MCF 10A (cell line): Measurements from ENCODE around the gene CC2D2A. TPM values are rescaled to one million over a fixed set of nuclear protein-coding genes. Genes with fewer than 3 reads are reported as not detected.

Experiments
- Bru-seq: library from RNA; stranded (reverse); fragments of 400-500 nt; gene quantifications from one replicate; lab custom pipeline; 2021; lab: Mats Ljungman, UMichigan
- BruChase-seq, 2 experiments: library from RNA; stranded (reverse); fragments of 400-500 nt; gene quantifications; one replicate each; lab custom pipeline; 2021; lab: Mats Ljungman, UMichigan
- BruUV-seq: library from RNA; stranded (reverse); fragments of 400-500 nt; replicated peaks from 2 replicates; lab custom pipeline; 2021; lab: Mats Ljungman, UMichigan
- CTCF ChIA-PET: fragments of 300-600 bp; sonication (Branson Sonifier 250); formaldehyde crosslinking; extraction: SDS; loops from one replicate; lab custom pipeline; 2021; ENCODE audit warnings: antibody characterized with exemption, inconsistent platforms; lab: Yijun Ruan, JAX
- POLR2A ChIA-PET: fragments of 300-600, 350-650 bp; sonication (Branson Sonifier 250); formaldehyde crosslinking; extraction: SDS; loops from one replicate; lab custom pipeline; 2020; ENCODE audit warnings: antibody characterized with exemption, inconsistent platforms; lab: Yijun Ruan, JAX
- DNase-seq: peaks from one replicate; pipeline ENCODE4 v3.0.0-alpha.2; 2018; ENCODE audit not compliant: unreplicated experiment
- H3K27ac Mint-ChIP-seq: one replicate; pipeline ENCODE4 v1.8.0; 2022; ENCODE audit warnings: mild to moderate bottlenecking, low read depth, mixed read lengths; ENCODE audit not compliant: unreplicated experiment
- H3K27me3 Mint-ChIP-seq: one replicate; pipeline ENCODE4 v1.8.0; 2022; ENCODE audit warnings: mixed read lengths; ENCODE audit not compliant: insufficient read depth, unreplicated experiment
- H3K36me3 Mint-ChIP-seq: one replicate; pipeline ENCODE4 v1.8.0; 2022; ENCODE audit warnings: mild to moderate bottlenecking, moderate library complexity, mixed read lengths; ENCODE audit not compliant: insufficient read depth, unreplicated experiment
- H3K4me1 Mint-ChIP-seq: one replicate; pipeline ENCODE4 v1.8.0; 2022; ENCODE audit warnings: mixed read lengths; ENCODE audit not compliant: insufficient read depth, unreplicated experiment
- H3K4me3 Mint-ChIP-seq: one replicate; pipeline ENCODE4 v1.8.0; 2022; ENCODE audit warnings: mild to moderate bottlenecking, moderate library complexity, mixed read lengths; ENCODE audit not compliant: unreplicated experiment
- H3K9me3 Mint-ChIP-seq: one replicate; pipeline ENCODE4 v1.8.0; 2022; ENCODE audit warnings: mixed read lengths; ENCODE audit not compliant: unreplicated experiment
- intact Hi-C: fragments of 100-400 bp; cut with micrococcal nuclease; formaldehyde crosslinking; loops from 2 replicates; pipeline ENCODE4 v1.14.1; 2022
- long read RNA-seq: library from polyadenylated mRNA; stranded (forward); transcript quantifications from one replicate; pipeline ENCODE4 v2.0.0, GENCODE V29; 2022
- total RNA-seq: library from RNA; stranded (reverse); gene quantifications from 2 replicates; pipeline ENCODE4 v1.2.3, GENCODE V29; 2022
- TF ChIP-seq, protein P1 (sequence below): fragments of 200-600 bp; IDR thresholded peaks from one replicate; pipeline ENCODE4 v1.8.0; 2022; ENCODE audit warnings: antibody characterized with exemption, mild to moderate bottlenecking; ENCODE audit not compliant: unreplicated experiment

The CC2D2A gene
- 7.7 and 8.6 TPM in 2 replicates for total RNA-seq
- percentile 50 among the genes with signal in this experiment for Bru-seq, nascent RNA
- BruChase-seq, experiment 1, labeled RNA remaining after a 6-hour chase: percentile 36 among the genes with signal in this experiment
- BruChase-seq, experiment 2, labeled RNA remaining after a 2-hour chase: percentile 39 among the genes with signal in this experiment
- long read RNA-seq, partial matches to known transcripts: 10 of 15 reads
- long read RNA-seq, other reads (novel, unspliced or antisense): 5 of 15 reads

DNA sequence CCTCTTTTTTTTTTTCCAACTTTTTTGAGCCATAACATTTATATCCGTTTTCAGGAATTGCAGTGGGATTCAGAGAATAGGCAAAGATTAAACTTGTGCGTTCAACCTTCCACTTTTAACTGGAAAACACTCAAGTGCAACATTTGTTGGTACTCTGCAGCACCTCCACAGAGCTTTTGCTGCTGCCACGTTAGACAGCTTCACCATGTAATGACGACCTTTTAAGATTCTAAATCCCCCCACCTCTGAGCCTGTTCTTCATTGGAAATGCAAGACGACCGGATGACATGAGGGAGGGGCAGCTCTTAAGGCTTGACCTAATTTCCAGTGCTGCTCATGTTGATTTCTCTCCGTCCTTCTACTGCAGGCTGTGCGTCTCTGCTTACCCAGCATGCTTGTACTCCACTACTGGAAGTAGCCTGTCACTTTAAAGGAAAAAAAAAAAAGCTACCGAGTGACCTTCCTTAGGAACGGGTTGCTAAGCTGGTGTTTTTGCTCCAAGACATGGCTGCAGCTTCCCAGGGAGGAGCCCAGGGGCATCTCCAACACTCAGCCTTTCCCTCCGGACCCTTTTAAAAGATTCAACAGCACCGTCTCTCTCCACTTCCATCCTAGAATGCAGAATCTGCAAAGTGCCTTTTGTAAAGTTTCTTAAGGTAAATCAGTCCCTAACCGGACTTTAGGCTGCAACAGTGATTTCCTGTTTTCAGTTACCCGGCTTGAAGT, at the start of gene CC2D2A:
TSS of gene CC2D2A (plus strand) at position 481 of the 726 bp plus-strand sequence. CDS start 6,051 bp downstream, outside the sequence.
- Mint-ChIP-seq H3K9me3 (no peaks in the 10 kb centered on the region), H3K36me3 (no peaks in the 10 kb centered on the region), H3K4me3 (peak within 1 kb of the TSS; percentile 73), H3K27ac (no peak within 1 kb of the TSS), H3K4me1 (peaks cover 9% of the 10 kb centered on the region), H3K27me3 (no peaks in the 10 kb centered on the region)
- POLR2A ChIA-PET: interaction anchor here (0.6 to 2.3 kb wide), 4 partner anchors 10 to 449 kb away, joined by 3 to 11 read pairs (median 4); partner anchors contain the start of gene FAM200B
- TF ChIP-seq, protein P1, sequence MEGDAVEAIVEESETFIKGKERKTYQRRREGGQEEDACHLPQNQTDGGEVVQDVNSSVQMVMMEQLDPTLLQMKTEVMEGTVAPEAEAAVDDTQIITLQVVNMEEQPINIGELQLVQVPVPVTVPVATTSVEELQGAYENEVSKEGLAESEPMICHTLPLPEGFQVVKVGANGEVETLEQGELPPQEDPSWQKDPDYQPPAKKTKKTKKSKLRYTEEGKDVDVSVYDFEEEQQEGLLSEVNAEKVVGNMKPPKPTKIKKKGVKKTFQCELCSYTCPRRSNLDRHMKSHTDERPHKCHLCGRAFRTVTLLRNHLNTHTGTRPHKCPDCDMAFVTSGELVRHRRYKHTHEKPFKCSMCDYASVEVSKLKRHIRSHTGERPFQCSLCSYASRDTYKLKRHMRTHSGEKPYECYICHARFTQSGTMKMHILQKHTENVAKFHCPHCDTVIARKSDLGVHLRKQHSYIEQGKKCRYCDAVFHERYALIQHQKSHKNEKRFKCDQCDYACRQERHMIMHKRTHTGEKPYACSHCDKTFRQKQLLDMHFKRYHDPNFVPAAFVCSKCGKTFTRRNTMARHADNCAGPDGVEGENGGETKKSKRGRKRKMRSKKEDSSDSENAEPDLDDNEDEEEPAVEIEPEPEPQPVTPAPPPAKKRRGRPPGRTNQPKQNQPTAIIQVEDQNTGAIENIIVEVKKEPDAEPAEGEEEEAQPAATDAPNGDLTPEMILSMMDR: no peak
- no peak for DNase-seq
- no TSS peak for BruUV-seq
- CTCF ChIA-PET: interaction anchor here (0.6 to 3.3 kb wide), 11 partner anchors 8 to 336 kb away, joined by 3 to 29 read pairs (median 5); no protein-coding TSS in a partner anchor
- intact Hi-C loops: no loop called here

DNA sequence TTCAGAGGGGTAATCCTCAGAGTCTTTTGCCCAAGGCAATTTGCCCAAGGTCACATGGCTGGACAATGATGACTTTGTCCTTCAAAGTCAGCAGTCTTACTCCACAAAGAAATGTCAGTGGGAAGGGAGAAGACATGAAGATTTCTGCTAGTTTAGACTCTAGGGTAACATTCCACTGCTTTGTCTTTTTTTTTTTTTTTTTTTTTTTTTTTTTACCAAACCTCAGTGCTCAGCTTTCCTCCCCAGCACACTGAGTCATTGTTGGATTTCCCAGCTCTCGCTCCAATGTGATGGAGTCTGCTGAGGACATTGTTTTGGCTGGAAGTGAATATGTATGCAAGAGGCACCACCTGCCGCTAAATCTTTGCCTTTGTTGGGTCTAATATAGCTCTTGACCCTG, 49.0 kb upstream of the CC2D2A start:
- TF ChIP-seq, protein P1: no peak

DNA sequence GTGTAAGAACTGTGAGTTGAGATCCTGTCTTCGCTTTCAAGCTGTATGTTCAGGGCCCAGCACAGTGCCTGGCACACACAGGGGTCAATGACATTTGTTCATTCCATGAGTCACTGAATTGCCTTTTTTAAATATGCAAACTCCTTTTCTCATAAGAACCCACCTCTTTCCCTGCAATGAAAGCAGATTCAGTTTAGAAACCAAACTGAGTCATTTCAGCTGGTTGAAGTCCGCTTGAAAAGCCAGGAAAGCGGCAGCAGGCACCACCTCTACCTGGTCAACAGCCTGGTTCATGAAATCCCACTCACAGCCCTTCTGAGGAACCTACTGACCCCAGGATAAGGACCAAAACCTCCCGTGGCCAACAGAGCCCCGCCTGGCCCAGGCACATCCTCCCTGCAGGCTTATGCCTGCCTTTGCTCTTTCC, 46.4 kb upstream of the CC2D2A start:
- no peaks in the 10 kb centered on the region for H3K36me3 Mint-ChIP-seq
- no peak overlapping the region for H3K27ac Mint-ChIP-seq
- H3K9me3 Mint-ChIP-seq: no peaks in the 10 kb centered on the region
- intact Hi-C loops: no loop called here
- no peak for DNase-seq
- TF ChIP-seq, protein P1: no peak
- no TSS peak for BruUV-seq
- ChIA-PET POLR2A (interaction anchor here (1.1 kb wide), 1 partner anchor 15 kb away, joined by 3 read pairs; no protein-coding TSS in a partner anchor), CTCF (no interaction called here)
- no peak overlapping the region for H3K4me3 Mint-ChIP-seq
- H3K27me3 Mint-ChIP-seq: no peaks in the 10 kb centered on the region
- H3K4me1 Mint-ChIP-seq: peaks cover 24% of the 10 kb centered on the region

More for the DNA sequence above, 49.0 kb upstream of the CC2D2A start:
- no peaks in the 10 kb centered on the region for H3K9me3 Mint-ChIP-seq
- peak; percentile 63 for DNase-seq
- H3K4me3 Mint-ChIP-seq: no peak overlapping the region
- BruUV-seq: no TSS peak
- H3K27ac Mint-ChIP-seq: no peak overlapping the region
- ChIA-PET POLR2A (interaction anchor here (0.5 kb wide), 1 partner anchor 135 kb away, joined by 3 read pairs; no protein-coding TSS in a partner anchor), CTCF (interaction anchor here (0.7 to 2.0 kb wide), 4 partner anchors 19 to 1648 kb away, joined by 3 to 8 read pairs (median 5); no protein-coding TSS in a partner anchor)
- H3K36me3 Mint-ChIP-seq: no peaks in the 10 kb centered on the region
- H3K4me1 Mint-ChIP-seq: peaks cover 18% of the 10 kb centered on the region
- intact Hi-C loops: loop anchor here (1.0 kb wide), 1 partner anchor 182 kb away; no protein-coding TSS in a partner anchor
- no peaks in the 10 kb centered on the region for H3K27me3 Mint-ChIP-seq
